Osteocyte (in vitro differentiated cells): ENCODE results near the gene GRK6. TPM values are rescaled to one million over a fixed set of nuclear protein-coding genes. Genes with fewer than 3 reads are reported as not detected.

Experiments
- DNase-seq: peaks from one replicate; pipeline ENCODE4 v3.0.0; 2021; ENCODE audit warnings: mixed read lengths; ENCODE audit not compliant: unreplicated experiment; ENCODE audit errors: extremely low spot score
- H3K27ac Mint-ChIP-seq: one replicate; pipeline ENCODE4 v1.8.0; 2021; ENCODE audit warnings: mild to moderate bottlenecking, mixed read lengths; ENCODE audit not compliant: unreplicated experiment
- H3K27me3 Mint-ChIP-seq: one replicate; pipeline ENCODE4 v1.8.0; 2021; ENCODE audit warnings: mixed read lengths; ENCODE audit not compliant: unreplicated experiment
- H3K36me3 Mint-ChIP-seq: one replicate; pipeline ENCODE4 v1.8.0; 2021; ENCODE audit warnings: mixed read lengths; ENCODE audit not compliant: unreplicated experiment
- H3K4me1 Mint-ChIP-seq: one replicate; pipeline ENCODE4 v1.8.0; 2021; ENCODE audit warnings: mixed read lengths; ENCODE audit not compliant: unreplicated experiment
- H3K4me3 Mint-ChIP-seq: one replicate; pipeline ENCODE4 v1.8.0; 2021; ENCODE audit warnings: mild to moderate bottlenecking, moderate library complexity, mixed read lengths; ENCODE audit not compliant: unreplicated experiment
- H3K9me3 Mint-ChIP-seq: one replicate; pipeline ENCODE4 v1.8.0; 2021; ENCODE audit warnings: mixed read lengths; ENCODE audit not compliant: unreplicated experiment
- total RNA-seq: library from RNA; stranded (reverse); gene quantifications from 2 replicates; pipeline ENCODE4 v1.2.1, GENCODE V29; 2021
- TF ChIP-seq, protein P1 (sequence below): fragments of 200-600 bp; sonication (generic); IDR thresholded peaks from 2 replicates; pipeline ENCODE4 v1.5.0; 2021; ENCODE audit warnings: antibody characterized with exemption, mild to moderate bottlenecking, moderate library complexity

The GRK6 gene
- total RNA-seq, 1 donor from 2014 or later = 38.2 TPM

DNA sequence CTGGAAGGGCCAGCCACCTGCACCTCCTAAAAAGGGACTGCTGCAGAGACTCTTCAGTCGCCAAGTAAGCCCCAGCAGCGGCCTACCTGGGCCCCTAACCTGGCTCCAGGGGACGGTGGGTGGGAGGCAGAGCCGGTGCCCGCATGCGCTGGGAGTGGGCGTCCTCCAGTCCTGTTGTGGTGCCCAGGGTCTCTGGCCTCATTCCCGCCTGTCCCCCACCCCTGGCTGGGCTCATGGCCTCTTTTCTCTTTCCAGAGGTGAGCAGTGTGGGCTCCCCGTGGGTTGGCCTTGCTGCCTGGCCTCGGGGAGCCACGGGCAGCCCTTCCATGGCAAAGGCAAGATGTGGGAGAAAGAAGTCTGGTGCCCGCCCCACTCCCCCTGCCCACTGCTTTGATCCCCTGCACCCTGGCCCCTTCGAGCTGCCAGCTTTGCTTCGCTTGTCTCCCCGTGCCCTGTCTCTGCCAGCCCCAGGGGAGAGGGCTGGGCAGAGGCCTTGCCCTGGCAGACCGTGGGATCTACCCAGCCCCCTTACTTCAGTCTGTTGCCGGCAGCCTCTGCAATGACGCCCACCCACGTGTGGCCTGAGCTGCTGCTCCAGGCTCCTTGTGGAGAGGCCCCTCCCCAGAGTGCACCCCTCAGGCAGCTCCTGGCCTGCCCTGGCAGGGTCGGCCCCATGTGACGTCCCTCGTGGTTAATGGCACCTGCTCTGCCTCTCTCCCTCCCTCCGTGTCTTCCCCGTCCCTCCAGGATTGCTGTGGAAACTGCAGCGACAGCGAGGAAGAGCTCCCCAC lies 14.7 kb downstream of the GRK6 start:
- no peak for DNase-seq
- H3K9me3 Mint-ChIP-seq = no peaks in the 10 kb centered on the region
- no peak overlapping the region for H3K4me3 Mint-ChIP-seq
- peaks cover 7% of the 10 kb centered on the region for H3K4me1 Mint-ChIP-seq
- H3K27me3 Mint-ChIP-seq = no peaks in the 10 kb centered on the region
- TF ChIP-seq, protein P1, sequence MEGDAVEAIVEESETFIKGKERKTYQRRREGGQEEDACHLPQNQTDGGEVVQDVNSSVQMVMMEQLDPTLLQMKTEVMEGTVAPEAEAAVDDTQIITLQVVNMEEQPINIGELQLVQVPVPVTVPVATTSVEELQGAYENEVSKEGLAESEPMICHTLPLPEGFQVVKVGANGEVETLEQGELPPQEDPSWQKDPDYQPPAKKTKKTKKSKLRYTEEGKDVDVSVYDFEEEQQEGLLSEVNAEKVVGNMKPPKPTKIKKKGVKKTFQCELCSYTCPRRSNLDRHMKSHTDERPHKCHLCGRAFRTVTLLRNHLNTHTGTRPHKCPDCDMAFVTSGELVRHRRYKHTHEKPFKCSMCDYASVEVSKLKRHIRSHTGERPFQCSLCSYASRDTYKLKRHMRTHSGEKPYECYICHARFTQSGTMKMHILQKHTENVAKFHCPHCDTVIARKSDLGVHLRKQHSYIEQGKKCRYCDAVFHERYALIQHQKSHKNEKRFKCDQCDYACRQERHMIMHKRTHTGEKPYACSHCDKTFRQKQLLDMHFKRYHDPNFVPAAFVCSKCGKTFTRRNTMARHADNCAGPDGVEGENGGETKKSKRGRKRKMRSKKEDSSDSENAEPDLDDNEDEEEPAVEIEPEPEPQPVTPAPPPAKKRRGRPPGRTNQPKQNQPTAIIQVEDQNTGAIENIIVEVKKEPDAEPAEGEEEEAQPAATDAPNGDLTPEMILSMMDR = no peak
- no peak overlapping the region for H3K27ac Mint-ChIP-seq
- H3K36me3 Mint-ChIP-seq = peaks cover 17% of the 10 kb centered on the region

DNA sequence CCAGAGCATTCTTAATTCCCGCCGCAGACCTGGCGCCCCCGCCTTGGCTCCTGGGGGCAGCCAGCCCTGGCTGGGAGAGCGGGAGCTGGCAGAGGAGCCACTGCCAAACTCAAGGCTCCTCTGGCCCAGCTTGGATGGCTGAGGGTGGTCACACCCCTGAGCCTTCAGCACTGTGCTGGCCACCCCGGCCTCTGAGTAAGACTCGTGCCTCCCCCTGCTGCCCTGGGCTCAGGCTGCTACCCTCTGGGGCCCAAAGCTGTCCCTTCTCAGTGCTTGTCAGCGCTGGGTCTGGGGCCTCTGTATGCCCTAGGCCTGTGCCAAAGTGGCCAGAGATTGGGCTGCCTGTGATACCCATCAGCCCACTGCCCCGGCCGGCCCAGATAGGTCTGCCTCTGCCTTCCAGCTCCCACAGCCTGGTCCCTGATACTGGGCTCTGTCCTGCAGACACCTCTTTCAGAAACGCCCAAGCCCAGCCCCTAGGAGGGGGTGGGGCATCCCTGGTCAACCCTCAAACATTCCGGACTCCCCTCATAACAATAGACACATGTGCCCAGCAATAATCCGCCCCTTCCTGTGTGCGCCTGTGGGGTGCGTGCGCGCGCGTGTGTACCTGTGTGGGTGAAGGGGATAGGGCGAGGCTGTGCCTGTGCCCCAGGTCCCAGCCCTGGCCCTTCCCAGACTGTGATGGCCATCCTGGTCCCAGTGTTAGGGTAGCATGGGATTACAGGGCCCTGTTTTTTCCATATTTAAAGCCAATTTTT lies 15.8 kb downstream of the GRK6 start:
- Mint-ChIP-seq H3K9me3 (no peaks in the 10 kb centered on the region), H3K4me3 (no peak overlapping the region), H3K27ac (no peak overlapping the region), H3K27me3 (no peaks in the 10 kb centered on the region), H3K4me1 (peaks cover 7% of the 10 kb centered on the region), H3K36me3 (peaks cover 14% of the 10 kb centered on the region)
- TF ChIP-seq, protein P1 = no peak
- no peak for DNase-seq

DNA sequence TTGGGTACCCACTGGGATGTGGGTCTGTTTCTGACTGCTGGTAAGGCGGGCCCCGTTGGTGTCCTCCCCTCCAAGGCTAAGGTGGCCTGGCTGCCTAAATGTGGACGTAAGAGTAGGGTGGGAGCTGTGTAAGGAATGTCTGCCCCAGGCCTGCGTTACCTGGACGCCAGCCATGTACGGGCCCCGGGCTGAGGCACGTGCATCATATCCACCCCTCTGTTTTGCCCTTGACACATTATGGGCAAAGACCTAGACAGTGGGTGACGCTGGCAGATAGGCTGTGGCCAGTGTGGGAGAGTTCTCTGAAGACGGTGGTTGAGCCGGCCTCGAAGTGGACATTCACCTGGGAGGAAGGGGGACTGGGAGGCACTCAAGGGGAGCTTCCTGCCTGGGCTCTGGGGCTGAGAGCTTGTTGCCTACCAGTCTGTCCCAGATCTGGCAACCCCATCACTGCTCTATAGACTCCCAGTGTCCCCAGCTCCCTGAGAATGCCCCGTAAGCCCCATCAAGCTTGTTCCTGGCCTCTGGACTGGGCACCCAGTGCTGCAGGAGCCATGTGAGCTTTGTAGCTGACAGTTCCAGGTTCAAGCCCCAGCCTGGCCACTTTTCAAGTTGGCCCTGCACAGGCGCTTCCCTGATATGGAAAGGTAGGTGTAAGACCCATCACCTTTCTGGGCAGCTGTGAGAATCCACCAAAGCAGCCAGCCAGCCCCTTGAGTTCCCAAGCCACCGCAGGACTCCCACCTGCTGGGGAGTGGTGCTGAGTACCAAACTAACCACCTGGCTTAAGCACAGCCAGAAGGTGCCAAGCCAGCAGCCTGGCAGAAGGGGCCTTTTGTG lies 16.9 kb downstream of the GRK6 start:
- H3K4me3 Mint-ChIP-seq = no peak overlapping the region
- H3K4me1 Mint-ChIP-seq = peaks cover 16% of the 10 kb centered on the region
- DNase-seq = no peak
- peaks cover 8% of the 10 kb centered on the region for H3K36me3 Mint-ChIP-seq
- no peaks in the 10 kb centered on the region for H3K27me3 Mint-ChIP-seq
- no peaks in the 10 kb centered on the region for H3K9me3 Mint-ChIP-seq
- TF ChIP-seq, protein P1 = no peak
- H3K27ac Mint-ChIP-seq = no peak overlapping the region

DNA sequence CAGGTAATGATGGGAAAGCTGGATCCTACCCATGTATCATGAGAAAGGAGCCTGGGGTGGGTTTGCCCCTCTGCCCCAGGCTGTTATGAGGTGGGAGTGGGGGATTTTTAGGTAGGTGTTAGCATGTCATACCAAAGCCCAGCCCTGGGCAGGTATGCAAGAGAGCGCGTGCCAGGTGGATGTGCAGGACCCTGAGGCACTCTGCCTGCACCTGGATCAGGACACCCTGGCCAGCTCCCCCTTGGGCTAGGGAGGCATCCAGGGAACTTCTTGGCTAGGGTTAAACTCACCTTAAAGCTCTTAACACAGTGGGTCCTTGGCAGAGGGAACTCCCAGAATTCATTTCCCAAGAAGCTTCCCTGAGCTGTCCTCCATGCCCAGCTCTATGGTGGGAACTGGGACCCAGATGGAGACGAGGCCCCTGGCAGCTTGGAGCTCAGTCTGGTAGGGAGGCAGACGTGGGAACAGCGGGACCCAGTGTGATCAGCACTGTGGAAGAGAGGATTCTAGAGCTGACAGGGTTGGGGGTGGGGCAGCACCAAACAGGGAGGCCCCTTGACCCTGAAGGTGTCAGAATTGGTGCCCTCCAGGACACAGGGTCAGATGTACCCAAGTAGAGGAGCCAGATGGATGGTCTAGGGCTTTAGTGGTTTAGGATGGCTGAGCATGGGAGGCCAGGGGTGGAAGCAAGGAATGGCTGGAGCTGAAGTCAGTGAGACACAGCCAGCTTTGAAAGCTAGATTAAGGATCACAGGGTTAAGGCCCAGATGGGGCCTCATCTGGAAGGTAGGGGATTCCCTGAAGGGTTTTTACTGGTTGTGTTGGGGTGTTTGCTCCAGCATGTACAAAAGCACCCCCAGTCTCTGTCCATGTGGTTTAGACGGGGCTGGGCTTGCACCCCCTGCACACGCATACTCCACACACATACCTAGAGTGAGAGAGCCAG lies 17.9 kb downstream of the GRK6 start:
- Mint-ChIP-seq H3K27ac (no peak overlapping the region), H3K36me3 (peaks cover 5% of the 10 kb centered on the region), H3K27me3 (no peaks in the 10 kb centered on the region), H3K4me1 (peaks cover 20% of the 10 kb centered on the region), H3K4me3 (no peak overlapping the region), H3K9me3 (no peaks in the 10 kb centered on the region)
- DNase-seq = no peak
- TF ChIP-seq, protein P1 = no peak
